Left ventricle myocardium inferior (tissue), 1 donor: Measurements from ENCODE around the gene SEC24A. TPM values are rescaled to one million over a fixed set of nuclear protein-coding genes. Genes with fewer than 3 reads are reported as not detected.

Source experiments
- DNase-seq: peaks from one replicate; pipeline ENCODE4 v3.0.0-alpha.2; 2020
- H3K27ac ChIP-seq: fragments of 200-600 bp; replicated peaks from 2 replicates; pipeline ENCODE4 v1.8.0; 2021
- H3K27me3 ChIP-seq: fragments of 200-600 bp; 2 replicates; pipeline ENCODE4 v1.8.0; 2021; ENCODE audit warnings: low read depth
- H3K36me3 ChIP-seq: fragments of 200-600 bp; 2 replicates; pipeline ENCODE4 v1.8.0; 2021
- H3K4me1 ChIP-seq: fragments of 200-600 bp; 2 replicates; pipeline ENCODE4 v1.8.0; 2021
- H3K4me3 ChIP-seq: fragments of 200-600 bp; 2 replicates; pipeline ENCODE4 v1.8.0; 2021; ENCODE audit warnings: mild to moderate bottlenecking, moderate library complexity
- H3K9me3 ChIP-seq: fragments of 200-600 bp; replicated peaks from 2 replicates; pipeline ENCODE4 v1.8.0; 2021
- intact Hi-C: fragments of 100-400 bp; cut with micrococcal nuclease; formaldehyde crosslinking; loops from one replicate; pipeline ENCODE4 v1.11.0; 2022
- total RNA-seq: library from RNA; stranded (reverse); fragmentation: NEBNext Ultra II Directional; extraction: Animal tissue kit (Norgen Biotek cat#: 25700); gene quantifications from one replicate; pipeline ENCODE4 v1.2.1, GENCODE V29; 2021
- TF ChIP-seq, protein P1 (sequence below): fragments of 200-600 bp; IDR thresholded peaks from 2 replicates; pipeline ENCODE4 v1.8.0; 2021; ENCODE audit warnings: antibody characterized with exemption, mild to moderate bottlenecking, borderline replicate concordance
- donor health status: DM: no; HTN: yes; CAD: no; lungs with severe emphysema.

Gene SEC24A
- total RNA-seq, 1 donor from 2014 or later = 7.5 TPM

DNA sequence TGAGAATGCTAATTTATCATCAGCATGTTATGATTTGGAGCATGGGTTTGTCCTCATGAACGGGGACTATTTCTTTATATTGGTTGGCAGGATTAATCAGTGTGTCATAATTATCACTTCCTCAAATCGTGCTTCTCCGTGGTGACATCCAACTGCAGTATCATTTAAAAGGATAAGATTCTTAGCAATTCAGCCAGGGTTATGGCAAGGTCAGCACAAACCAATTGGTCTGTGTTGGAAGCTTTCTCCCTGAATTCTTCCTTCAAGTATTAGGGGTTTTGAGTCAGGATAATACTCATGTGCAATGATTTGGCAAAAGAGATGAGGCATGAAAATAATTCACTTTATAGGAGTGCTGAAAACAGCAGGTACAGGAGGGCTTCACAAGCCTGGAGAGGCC, 84.2 kb downstream of the SEC24A start:
- H3K9me3 ChIP-seq = no peaks in the 10 kb centered on the region
- no peak overlapping the region for H3K27ac ChIP-seq
- no peaks in the 10 kb centered on the region for H3K27me3 ChIP-seq
- TF ChIP-seq, protein P1, sequence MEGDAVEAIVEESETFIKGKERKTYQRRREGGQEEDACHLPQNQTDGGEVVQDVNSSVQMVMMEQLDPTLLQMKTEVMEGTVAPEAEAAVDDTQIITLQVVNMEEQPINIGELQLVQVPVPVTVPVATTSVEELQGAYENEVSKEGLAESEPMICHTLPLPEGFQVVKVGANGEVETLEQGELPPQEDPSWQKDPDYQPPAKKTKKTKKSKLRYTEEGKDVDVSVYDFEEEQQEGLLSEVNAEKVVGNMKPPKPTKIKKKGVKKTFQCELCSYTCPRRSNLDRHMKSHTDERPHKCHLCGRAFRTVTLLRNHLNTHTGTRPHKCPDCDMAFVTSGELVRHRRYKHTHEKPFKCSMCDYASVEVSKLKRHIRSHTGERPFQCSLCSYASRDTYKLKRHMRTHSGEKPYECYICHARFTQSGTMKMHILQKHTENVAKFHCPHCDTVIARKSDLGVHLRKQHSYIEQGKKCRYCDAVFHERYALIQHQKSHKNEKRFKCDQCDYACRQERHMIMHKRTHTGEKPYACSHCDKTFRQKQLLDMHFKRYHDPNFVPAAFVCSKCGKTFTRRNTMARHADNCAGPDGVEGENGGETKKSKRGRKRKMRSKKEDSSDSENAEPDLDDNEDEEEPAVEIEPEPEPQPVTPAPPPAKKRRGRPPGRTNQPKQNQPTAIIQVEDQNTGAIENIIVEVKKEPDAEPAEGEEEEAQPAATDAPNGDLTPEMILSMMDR = no peak
- no peaks in the 10 kb centered on the region for H3K36me3 ChIP-seq
- H3K4me1 ChIP-seq = peaks cover 5% of the 10 kb centered on the region
- intact Hi-C loops = no loop called here
- DNase-seq = no peak
- H3K4me3 ChIP-seq = no peak overlapping the region

DNA sequence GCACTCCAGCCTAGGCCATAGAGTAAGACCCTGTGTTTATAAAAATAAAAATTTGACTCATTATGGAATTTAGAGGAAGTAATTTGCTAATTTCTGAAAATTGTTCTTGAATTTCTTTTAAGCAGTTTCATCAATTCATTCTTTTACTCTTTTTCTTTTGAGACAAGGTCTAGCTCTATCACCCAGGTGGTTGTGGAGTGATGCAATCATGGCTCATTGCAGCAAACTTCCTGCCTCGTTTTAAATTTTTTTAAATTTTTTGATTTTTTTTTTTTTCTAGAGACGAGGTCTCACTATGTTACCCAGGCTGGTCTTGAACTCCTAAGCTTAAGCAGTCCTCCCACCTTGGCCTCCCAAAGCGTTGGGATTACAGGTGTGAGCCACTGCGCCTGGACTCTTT, 86.7 kb downstream of the SEC24A start:
- Histone ChIP-seq H3K36me3 (no peaks in the 10 kb centered on the region), H3K4me1 (peaks cover 24% of the 10 kb centered on the region), H3K27ac (no peak overlapping the region), H3K9me3 (no peaks in the 10 kb centered on the region), H3K4me3 (no peak overlapping the region), H3K27me3 (no peaks in the 10 kb centered on the region)
- DNase-seq = no peak
- intact Hi-C loops = no loop called here
- TF ChIP-seq, protein P1 = no peak

DNA sequence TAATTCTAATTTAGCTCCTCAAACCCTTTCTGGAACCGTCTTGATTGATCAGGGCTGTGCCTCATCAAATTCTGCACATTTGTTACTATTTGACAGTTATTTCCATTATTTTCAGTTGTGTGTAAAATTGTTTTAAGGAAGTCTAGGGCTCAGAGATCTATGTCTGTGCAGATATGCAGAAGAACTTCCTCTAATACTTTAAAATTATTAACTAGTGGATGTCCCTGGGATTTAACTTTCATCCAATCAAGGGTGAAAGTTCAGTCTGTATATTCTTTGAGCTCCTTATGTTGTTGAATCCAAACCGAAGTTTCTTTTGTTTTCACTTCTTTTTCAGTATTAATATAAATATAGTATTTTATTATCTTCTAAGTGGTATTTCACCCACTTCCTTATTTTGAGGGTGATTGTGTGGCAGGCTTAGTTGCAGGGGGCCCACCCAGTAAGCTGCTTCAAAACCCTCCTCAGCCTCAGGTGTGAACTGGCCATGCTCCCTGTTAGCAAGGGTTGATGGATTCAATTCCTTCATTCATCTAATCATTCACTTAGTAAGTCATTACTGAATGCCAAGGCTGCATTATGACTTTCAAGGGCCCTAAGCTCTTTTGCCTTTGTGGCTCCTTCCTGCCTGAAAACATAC, 87.7 kb downstream of the SEC24A start:
- Histone ChIP-seq H3K9me3 (no peaks in the 10 kb centered on the region), H3K27ac (no peak overlapping the region), H3K27me3 (no peaks in the 10 kb centered on the region), H3K36me3 (peaks cover 6% of the 10 kb centered on the region), H3K4me1 (peaks cover 35% of the 10 kb centered on the region), H3K4me3 (no peak overlapping the region)
- TF ChIP-seq, protein P1 = no peak
- intact Hi-C loops = no loop called here
- no peak for DNase-seq

DNA sequence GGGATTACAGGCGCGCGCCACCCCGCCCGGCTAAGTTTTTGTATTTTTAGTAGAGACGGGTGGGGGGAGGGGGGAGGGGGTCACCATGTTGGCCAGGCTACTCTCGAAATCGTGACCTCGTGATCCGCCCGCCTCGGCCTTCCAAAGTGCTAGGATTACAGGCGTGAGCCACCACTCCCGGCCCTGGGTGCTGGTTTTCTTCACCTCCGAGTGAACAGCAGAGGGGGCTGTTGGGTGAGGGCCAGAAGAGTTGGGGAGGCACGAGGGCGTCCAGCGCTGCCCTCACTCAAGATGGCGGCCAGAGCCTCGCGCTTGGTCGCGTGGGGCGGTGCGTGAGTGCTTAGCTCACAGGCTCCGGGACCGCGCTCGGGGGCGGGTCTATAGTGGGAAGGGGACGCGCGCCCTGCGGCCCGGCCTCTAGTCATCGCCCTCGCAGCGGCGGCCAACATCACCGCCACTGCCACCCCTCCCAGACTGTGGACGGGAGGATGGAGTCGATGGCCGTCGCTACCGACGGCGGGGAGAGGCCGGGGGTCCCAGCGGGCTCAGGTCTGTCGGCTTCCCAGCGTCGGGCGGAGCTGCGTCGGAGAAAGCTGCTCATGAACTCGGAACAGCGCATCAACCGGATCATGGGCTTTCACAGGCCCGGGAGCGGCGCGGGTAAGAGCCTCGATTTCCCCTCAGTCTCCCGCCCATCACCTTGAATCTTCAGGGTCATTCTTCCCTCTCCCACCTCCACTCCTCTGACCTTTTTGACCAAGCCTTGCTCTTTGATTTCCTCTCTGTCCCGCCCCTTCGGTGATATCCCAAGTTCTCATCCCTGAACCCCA, 89.8 kb downstream of the SEC24A start, which contains the start of gene CAMLG:
Gene CAMLG, plus strand, starts transcription at position 416 of the 830 bp plus-strand sequence. Its CDS starts 73 bp downstream, at position 489.
- Histone ChIP-seq H3K36me3 (peaks cover 14% of the 10 kb centered on the region), H3K4me1 (peaks cover 40% of the 10 kb centered on the region), H3K4me3 (peak within 1 kb of the TSS; percentile 95), H3K27me3 (no peaks in the 10 kb centered on the region), H3K9me3 (no peaks in the 10 kb centered on the region), H3K27ac (peak within 1 kb of the TSS; percentile 98)
- peak; percentile 99 for DNase-seq
- TF ChIP-seq, protein P1 = peak; percentile 71
- intact Hi-C loops = no loop called here

DNA sequence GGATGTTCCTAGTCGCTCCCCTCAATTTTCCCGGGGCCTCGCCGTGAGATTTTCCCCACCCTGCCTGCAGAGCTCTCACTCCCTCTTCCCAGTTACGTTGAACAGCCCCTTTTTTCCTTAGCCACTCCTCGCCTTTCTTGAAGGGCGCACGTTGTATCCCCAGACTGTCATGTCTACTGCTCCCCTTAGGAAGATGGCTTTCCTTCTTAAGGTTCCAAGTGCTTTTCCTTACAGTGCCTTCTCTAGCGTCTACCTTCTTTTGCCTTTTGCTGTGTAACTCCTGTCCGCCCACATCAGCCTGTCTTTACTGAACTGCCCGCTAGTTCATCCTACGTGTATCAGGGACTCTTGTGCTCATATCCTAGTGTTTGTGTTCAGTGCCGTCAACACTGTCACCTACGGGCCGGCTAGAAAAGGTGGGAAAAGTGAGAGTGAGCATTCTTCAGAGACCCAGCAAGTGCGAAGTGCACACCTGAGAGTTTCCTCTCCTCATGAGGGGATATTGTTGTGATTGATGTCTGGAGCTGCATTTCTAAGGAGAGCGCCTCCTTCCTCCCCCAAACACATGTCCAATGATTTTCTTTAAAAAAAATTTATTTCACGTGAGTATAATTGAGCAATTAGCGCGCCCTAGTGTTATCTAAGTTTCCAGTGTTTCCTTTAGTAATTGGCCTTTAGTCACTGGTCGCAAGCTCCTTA, 90.5 kb downstream of the SEC24A start:
- Histone ChIP-seq H3K36me3 (peaks cover 16% of the 10 kb centered on the region), H3K27me3 (no peaks in the 10 kb centered on the region), H3K9me3 (no peaks in the 10 kb centered on the region), H3K27ac (peak overlapping the region; percentile 98), H3K4me3 (peak overlapping the region; percentile 95), H3K4me1 (peaks cover 40% of the 10 kb centered on the region)
- TF ChIP-seq, protein P1 = no peak
- DNase-seq = no peak
- intact Hi-C loops = no loop called here
